ENCODE data around the gene GSN. TPM values are rescaled to one million over a fixed set of nuclear protein-coding genes. Genes with fewer than 3 reads are reported as not detected.

GSN gene
- total RNA-seq, 4 donors from 2014 or later = 628 to 986 (median 782) TPM

- Histone ChIP-seq H3K27ac (peak overlapping the region; percentile 92 to 96 (median 92)), H3K36me3 (no peaks in the 10 kb centered on the region), H3K4me1 (peaks cover 21 to 57% (median 43%) of the 10 kb centered on the region in 4 donors), H3K27me3 (no peaks in the 10 kb centered on the region), H3K4me3 (no peak overlapping the region), H3K9me3 (no peaks in the 10 kb centered on the region)
- in situ Hi-C loops (cut with MboI; ENCODE audit: low pct_ligation_motif_present in 1 of 4, low pct_unique_long_range_greater_than_20kb in 1 of 4, low sequenced_read_pairs in 3 of 4) = no loop called here
- intact Hi-C loops (cut with DNase I; ENCODE audit: low total_unique reads) = loop anchor here (5.0 kb wide), 1 partner anchor 49 kb away; no protein-coding TSS in a partner anchor
- 73 to 80% methylated on average over 4 of the region's 4 CpGs for WGBS, 2 donors (ENCODE audit: low coverage in 1 of 2)
- no peak for DNase-seq
- TF ChIP-seq POLR2A (IDR thresholded peaks at IDR 0.05) = no peak
- no peak for TF ChIP-seq POLR2AphosphoS5 (IDR thresholded peaks at IDR 0.05)
- TF ChIP-seq EP300 (IDR thresholded peaks at IDR 0.05; ENCODE audit: low read depth) = no peak
- TF ChIP-seq CTCF (IDR thresholded peaks at IDR 0.05) = no peak
These were observed 103.6 kb downstream of the GSN start for GRCh38 chr9:121371495-121372061.

- Histone ChIP-seq H3K27ac (peak overlapping the region; percentile 92 to 96 (median 92)), H3K4me3 (no peak overlapping the region), H3K9me3 (no peaks in the 10 kb centered on the region), H3K4me1 (peaks cover 21 to 49% (median 36%) of the 10 kb centered on the region in 4 donors), H3K27me3 (no peaks in the 10 kb centered on the region), H3K36me3 (no peaks in the 10 kb centered on the region)
- 50 to 65% methylated on average over 4 to 6 of the region's 6 CpGs for WGBS, 2 donors (ENCODE audit: low coverage in 1 of 2)
- in situ Hi-C loops (cut with MboI; ENCODE audit: low pct_ligation_motif_present in 1 of 4, low pct_unique_long_range_greater_than_20kb in 1 of 4, low sequenced_read_pairs in 3 of 4) = no loop called here
- intact Hi-C loops (cut with DNase I; ENCODE audit: low total_unique reads) = loop anchor here (5.0 kb wide), 1 partner anchor 50 kb away; no protein-coding TSS in a partner anchor
- no peak for TF ChIP-seq POLR2A (IDR thresholded peaks at IDR 0.05)
- TF ChIP-seq POLR2AphosphoS5 (IDR thresholded peaks at IDR 0.05) = no peak
- TF ChIP-seq EP300 (IDR thresholded peaks at IDR 0.05; ENCODE audit: low read depth) = no peak
- TF ChIP-seq CTCF (IDR thresholded peaks at IDR 0.05) = no peak
- no peak for DNase-seq
These were observed 104.5 kb downstream of the GSN start for GRCh38 chr9:121372239-121373010.

- H3K4me1 ChIP-seq = peaks cover 21 to 41% (median 29%) of the 10 kb centered on the region in 4 donors
- WGBS, 2 donors (ENCODE audit: low coverage in 1 of 2) = 17 to 28% methylated on average over 5 of the region's 5 CpGs
- intact Hi-C loops (cut with DNase I; ENCODE audit: low total_unique reads) = loop anchor here (5.0 kb wide), 1 partner anchor 51 kb away; no protein-coding TSS in a partner anchor
These were observed 105.2 kb downstream of the GSN start for GRCh38 chr9:121373011-121373729.

More at GRCh38 chr9:121373011-121373729, 105.2 kb downstream of the GSN start:
- Histone ChIP-seq H3K36me3 (no peaks in the 10 kb centered on the region), H3K4me3 (no peak overlapping the region), H3K27me3 (no peaks in the 10 kb centered on the region), H3K9me3 (no peaks in the 10 kb centered on the region), H3K27ac (peak overlapping the region; percentile 92 to 96 (median 92))
- TF ChIP-seq POLR2AphosphoS5 (IDR thresholded peaks at IDR 0.05) (peak; percentile 62 to 69 (median 64)), EP300 (IDR thresholded peaks at IDR 0.05; ENCODE audit: low read depth) (peak; percentile 51), CTCF (IDR thresholded peaks at IDR 0.05) (no peak), POLR2A (IDR thresholded peaks at IDR 0.05) (no peak)
- DNase-seq = no peak
- in situ Hi-C loops (cut with MboI; ENCODE audit: low pct_ligation_motif_present in 1 of 4, low pct_unique_long_range_greater_than_20kb in 1 of 4, low sequenced_read_pairs in 3 of 4) = no loop called here

Measured in transverse colon (tissue), 4 donors.